Activated CD4-positive, alpha-beta T cell treated with anti-CD3 and anti-CD28 coated beads for 4 hours (primary cell): ENCODE results near the gene WRAP53.

Source experiments
- DNase-seq, 2 donors: peaks; one replicate each; pipeline ENCODE4 v3.0.0-alpha.2; 2020

The WRAP53 gene

DNA sequence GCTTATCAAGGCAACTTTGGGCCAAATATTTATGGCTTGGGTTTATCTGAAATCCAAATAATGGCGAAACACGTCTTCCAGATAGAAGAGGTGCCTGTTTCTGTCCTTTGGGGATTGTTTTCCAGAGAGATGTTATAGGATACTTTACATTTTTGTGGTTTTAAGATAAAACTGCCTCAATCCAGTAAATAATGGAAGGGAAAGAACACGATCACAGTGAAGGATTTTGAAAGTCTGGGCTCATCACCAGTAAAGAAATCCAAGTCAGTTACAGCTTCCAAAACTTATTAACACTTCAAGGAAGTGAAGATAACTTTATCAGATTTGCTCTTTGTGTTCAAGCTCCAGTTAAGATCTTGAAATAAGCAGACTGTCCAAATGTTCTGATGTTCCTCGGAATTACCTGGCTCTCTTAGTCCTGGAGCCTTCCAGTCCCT, 59.4 kb downstream of the WRAP53 start:
- no peak for DNase-seq

DNA sequence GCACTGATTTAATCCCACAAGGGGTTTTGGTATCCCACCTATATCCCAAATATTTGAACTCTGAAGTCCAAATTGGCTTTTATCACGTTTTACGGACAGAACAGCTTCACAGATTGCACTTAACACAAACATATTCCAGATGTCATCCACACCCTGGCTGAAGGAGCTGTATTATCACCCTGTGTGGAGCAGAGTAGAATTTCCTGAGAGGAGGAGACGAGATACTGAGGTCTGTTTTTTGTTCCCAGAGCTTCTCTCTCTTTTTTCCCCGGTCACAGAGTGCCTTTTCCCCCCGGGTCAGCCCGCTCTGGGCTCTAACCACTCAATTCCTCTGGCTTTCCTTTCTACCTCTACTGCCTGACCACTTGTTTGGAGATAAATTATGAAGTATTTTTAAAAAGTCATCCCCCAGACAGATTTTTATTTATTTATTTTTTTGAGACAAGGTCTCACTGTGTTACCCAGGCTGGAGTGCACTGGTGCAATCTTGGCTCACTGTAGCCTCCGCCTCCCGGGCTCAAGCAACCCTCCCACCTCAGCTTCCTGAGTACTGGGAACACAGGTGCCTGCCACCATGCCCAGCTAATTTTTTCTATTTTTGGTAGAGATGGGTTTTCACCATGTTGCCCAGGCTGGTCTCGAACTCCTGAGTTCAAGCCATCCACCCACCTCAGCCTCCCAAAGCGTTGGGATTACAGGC, 59.9 kb downstream of the WRAP53 start:
- no peak for DNase-seq

DNA sequence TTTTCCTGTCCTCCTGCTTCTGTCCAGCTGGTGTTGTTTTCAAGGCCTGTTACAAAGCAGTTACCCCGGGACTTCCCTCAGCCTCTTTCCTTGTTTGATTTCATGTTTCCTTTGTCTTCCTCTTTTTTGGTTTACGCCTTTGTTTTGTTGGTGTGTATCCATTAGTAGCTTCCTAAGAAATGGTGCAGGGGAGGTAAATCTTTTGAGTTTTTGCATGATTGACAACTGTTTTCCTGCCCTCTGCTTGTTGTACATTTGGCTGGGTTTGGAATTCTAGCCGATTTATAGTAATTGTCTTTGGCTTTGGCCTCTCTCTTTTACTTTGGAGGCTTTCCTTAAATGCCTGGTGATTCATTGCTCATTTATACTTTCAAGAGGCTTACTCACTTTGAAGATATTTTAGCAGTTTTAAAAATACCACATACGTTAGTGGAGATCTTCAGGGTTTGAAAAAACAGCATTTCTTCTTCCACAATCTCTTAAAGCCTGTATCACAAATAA, 62.1 kb downstream of the WRAP53 start:
- DNase-seq, result no peak
